GM21737 (cell line): Measurements from ENCODE around the gene SLC25A6.
"Not testable (repeated sequence)": the region's sequence is repeated elsewhere in the genome, so short reads cannot be mapped to it uniquely, and the experiment has no call there.

Source experiments
- ATAC-seq: cut with Tn5 transposase; IDR thresholded peaks from one replicate; pipeline ENCODE4 v1.9.1; 2021; ENCODE audit warnings: mild to moderate bottlenecking, moderate library complexity; ENCODE audit not compliant: unreplicated experiment

Gene SLC25A6

GRCh38 chrX:1416327-1416784 is 24.4 kb upstream of the SLC25A6 start:
- ATAC-seq, result no peak

- ATAC-seq, result no peak
These were observed 20.7 kb upstream of the SLC25A6 start for GRCh38 chrX:1412551-1413161.

DNA sequence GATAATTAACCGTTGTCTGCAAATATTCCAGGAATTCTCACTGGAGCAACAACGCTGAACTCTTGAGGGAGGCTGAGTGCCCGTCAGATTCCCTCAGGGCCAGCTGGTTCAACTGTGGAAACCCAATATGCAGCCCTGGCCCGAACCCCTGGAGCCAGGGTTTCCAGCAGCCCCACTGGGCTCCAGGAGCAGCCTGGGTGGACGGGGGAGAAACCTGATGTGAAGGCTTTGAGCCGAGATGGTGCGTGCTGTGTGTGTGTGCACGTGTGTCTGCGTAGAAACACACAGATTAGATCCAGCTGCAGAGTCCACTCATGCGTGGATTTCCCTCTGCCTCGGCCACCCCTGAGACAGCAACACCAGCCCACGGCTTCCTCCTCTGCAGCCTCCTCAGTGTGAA is 19.4 kb upstream of the SLC25A6 start:
- no peak for ATAC-seq

- ATAC-seq, result no peak
These were observed 15.1 kb upstream of the SLC25A6 start for GRCh38 chrX:1407035-1407434.

DNA sequence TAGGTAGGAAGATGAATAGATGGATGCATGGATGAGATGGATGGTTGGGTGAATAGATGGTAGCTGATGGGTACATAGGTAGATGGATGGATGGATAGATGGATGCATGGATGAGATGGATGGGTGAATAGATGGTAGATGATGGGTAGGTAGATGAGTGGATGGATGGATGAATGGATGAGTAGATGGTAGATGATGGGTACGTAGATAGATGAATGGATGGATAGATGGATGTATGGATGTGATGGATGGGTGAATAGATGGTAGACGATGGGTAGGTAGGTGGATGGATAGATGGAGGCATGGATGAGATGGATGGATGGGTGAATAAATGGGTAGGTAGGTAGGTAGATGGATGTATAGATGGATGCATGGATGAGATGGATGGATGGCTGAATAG is 13.9 kb upstream of the SLC25A6 start:
- not testable (repeated sequence) for ATAC-seq

- ATAC-seq, result not testable (repeated sequence)
These were observed 12.0 kb upstream of the SLC25A6 start for GRCh38 chrX:1403867-1404266.

GRCh38 chrX:1403228-1403627 is 11.3 kb upstream of the SLC25A6 start:
- no peak for ATAC-seq

- ATAC-seq, result no peak
These were observed 9.9 kb upstream of the SLC25A6 start for GRCh38 chrX:1401611-1402430.

DNA sequence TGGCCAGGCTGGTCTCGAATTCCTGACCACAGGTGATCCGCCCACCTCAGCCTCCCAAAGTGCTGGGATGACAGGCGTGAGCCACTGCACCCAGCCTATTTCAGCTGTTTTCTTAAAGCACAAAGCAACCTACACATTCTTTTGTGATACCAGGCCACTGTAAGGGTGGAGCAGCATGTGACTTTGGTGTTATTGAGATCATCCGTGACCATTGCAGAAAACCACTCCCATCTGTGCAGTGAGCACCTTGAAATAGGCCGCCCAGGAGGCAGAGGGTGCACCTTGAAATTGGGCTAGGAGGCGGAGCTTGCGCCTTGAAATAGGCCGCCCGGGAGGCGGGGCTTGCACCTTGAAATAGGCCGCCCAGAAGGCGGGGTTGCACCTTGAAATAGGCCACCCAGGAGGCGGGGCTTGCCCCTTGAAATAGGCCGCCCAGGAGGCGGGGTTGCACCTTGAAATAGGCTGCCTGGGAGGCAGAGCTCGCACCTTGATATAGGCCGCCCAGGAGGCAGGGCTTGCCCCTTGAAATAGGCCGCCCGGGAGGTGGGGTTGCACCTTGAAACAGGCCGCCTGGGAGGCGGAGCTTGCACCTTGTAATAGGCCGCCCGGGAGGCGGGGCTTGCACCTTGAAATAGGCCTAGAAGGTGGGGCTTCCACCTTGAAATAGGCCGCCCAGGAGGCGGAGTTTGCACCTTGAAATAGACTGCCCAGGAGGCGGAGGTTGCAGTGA is 9.0 kb upstream of the SLC25A6 start:
- ATAC-seq, result no peak

- no peak for ATAC-seq
These were observed 8.1 kb upstream of the SLC25A6 start for GRCh38 chrX:1400049-1400448.

- ATAC-seq, result no peak
These were observed 6.8 kb upstream of the SLC25A6 start for GRCh38 chrX:1398431-1399340.

- no peak for ATAC-seq
These were observed 5.7 kb upstream of the SLC25A6 start for GRCh38 chrX:1397441-1398270.

DNA sequence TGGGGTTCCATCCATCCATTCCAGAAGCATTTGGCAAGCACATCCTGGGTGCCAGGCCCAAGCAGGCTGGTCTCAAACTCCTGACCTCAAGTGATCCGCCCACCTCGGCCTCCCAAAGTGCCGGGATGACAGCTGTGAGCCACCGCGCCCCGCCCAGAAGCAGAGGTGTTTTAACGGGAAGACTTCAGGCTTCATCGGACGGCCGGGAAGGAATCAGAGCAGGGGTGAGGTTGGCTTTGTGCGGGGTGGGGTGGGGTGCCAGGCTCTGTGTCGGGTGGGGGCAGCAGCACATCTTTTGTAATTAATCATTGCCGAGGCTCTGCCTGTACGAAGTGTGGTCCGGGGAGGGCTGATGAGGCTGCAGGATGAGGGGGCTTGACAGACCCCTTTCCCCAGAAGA is 5.1 kb upstream of the SLC25A6 start:
- no peak for ATAC-seq

DNA sequence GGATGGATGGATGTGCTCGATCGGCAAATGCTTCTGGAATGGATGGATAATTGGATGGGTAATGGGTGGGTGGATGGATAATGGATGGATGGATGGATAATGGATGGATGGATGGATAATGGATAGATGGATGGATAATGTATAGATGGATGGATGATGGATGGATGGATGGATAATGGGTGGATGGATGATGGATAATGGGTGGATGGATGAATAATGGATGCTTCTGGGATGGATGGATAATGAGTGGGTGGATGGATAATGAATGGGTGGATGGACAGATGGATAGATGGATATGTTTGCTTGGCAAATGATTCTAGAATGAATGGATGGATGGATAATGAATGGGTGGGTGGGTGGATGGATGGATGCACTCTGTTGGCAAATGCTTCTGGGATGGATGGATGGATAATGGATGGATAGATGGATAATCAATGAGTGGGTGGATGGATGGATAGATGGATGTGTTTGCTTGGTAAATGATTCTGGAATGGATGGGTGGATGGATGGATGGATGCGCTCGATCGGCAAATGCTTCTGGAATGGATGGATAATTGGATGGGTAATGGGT is 3.8 kb upstream of the SLC25A6 start:
- ATAC-seq, result no peak

GRCh38 chrX:1394731-1395501 is 3.0 kb upstream of the SLC25A6 start:
- ATAC-seq, result no peak

DNA sequence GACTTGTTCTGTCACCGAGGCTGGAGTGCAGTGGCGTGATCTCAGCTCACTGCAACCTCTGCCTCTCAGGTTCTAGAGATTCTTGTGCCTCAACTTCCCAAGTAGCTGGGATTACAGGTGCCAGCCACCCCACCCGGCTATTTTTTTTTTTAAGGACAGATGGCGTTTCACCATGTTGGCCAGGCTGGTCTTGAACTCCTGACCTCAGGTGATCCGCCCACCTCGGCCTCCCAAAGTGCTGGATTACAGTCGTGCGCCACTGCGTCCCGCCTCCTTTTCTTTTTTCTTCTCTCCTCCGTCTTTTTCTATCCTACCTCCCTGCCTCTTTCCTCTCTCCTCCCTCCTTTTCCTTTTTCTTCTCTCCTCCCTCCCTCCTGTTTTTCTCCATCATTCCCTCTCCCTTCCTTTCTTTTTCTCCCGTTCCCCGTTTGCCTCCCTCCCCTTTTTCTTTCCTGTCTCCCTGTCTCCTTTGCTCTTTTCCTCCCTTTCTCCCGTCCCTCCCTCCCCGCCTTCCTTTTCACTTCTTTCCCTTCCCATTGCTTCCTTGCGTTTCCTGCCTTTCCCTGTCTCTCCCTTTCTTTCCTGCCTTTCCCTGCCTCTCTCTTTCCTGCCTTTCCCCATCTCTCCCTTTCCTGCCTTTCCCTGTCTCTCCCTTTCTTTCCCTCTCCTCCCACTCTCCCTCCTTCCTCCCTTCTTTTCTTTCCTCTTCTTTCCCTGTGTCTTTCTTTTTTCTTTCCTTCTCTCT is 2.1 kb upstream of the SLC25A6 start:
- no peak for ATAC-seq

DNA sequence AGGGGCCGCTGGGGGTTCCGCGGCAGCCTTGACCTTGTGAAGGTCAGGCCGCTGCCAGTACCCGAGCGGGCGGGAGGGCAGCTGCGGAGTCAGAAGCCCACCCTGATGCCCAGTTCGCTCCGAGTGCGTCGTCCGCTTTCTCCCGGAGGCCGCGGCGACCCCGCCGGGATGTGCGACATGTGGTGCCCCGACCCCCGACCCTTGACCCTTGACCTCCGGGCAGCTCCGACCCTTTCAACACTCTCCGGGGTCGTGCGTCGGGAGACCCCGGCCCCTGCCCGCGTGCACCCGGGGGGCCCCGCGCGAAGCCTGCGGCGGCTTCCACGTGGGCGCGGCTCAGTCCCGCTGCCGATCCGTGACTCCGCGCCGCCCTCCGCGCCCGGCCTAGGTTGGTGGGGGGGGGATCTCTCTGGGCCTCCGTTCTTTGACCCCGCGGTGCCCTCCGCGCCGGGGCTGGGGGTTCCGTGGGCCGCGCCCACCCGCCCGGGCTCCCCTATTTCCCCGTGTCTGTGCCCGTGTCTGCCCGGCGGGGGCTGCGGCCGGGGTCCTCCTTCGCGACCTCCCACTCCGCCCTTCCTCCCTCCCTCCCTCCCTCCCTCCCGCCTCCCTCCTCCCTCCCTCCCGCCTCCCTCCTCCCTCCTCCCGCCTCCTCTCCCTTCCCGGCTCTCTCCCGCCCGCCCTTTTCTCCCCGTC is 609 bp upstream of the SLC25A6 start:
- ATAC-seq, result peak; percentile 19

DNA sequence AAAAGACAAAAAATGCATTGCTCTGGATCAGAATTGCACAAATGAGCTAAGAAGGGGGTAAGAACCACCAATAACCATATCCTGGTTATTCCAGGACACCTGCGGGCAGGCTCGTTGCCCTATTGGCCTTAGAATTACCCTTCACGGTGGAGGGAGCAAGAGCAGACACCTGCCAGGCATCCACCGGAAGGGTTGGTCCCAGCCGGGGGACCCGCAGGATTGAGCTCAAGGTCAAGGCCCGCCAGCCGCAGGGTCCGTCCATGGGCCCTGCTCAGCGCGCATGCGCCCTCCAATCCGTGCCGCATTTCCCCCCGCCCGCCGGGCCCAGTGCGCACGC is 575 bp downstream of the SLC25A6 start:
- ATAC-seq, result no peak
